Tibial artery (tissue), 4 donors: ENCODE results near the gene C2CD4B.

Experiments used
- DNase-seq, 2 donors: peaks; one replicate each; pipeline ENCODE4 v3.0.0-alpha.2; 2019
- H3K27ac ChIP-seq, 2 donors: fragments of 200-600 bp; sonication (generic) in 1 of 2; 1 replicate in 1 of 2; 2 replicates in 1 of 2; pipeline ENCODE4 v1.5.1; 2018 to 2019; ENCODE audit warnings: mild to moderate bottlenecking in 1 of 2
- H3K27me3 ChIP-seq, 2 donors: fragments of 200-600 bp; sonication (generic) in 1 of 2; one replicate each; pipeline versions ENCODE4 v1.5.1 to v1.6.0; 2016 to 2019
- H3K36me3 ChIP-seq, 3 donors: fragments of 200-600 bp; sonication (generic) in 2 of 3; one replicate each; pipeline ENCODE4 v1.5.1; 2016 to 2019; ENCODE audit warnings: mild to moderate bottlenecking in 2 of 3
- H3K4me1 ChIP-seq, 4 donors: fragments of 200-600 bp; sonication (generic) in 2 of 4; 1 replicate in 3 of 4; 2 replicates in 1 of 4; pipeline ENCODE4 v1.5.1; 2016 to 2019
- H3K4me3 ChIP-seq, 2 donors: fragments of 200-600 bp; sonication (generic) in 1 of 2; 1 replicate in 1 of 2; 2 replicates in 1 of 2; pipeline ENCODE4 v1.5.1; 2018 to 2019; ENCODE audit warnings: mild to moderate bottlenecking in 2 of 2
- H3K9me3 ChIP-seq, 3 donors: fragments of 200-600 bp; sonication (generic) in 1 of 3; one replicate each; pipeline ENCODE4 v1.5.1; 2016 to 2019
- intact Hi-C: fragments of 100-400 bp; cut with DNase I; formaldehyde crosslinking; loops from one replicate; pipeline ENCODE4 v1.15.0; 2023; ENCODE audit warnings: low total_unique reads
- TF ChIP-seq, protein P1 (sequence below), 2 experiments: fragments of 200-600 bp in 1 of 2; fragments of 450-650 bp in 1 of 2; IDR thresholded peaks; one replicate each; pipeline ENCODE4 v1.5.1; 2017 to 2019; ENCODE audit warnings: antibody characterized with exemption in 2 of 2, mild to moderate bottlenecking in 1 of 2, moderate library complexity in 1 of 2

Gene C2CD4B

GRCh38 chr15:62164396-62165103 lies 535 bp downstream of the C2CD4B start:
- Histone ChIP-seq H3K9me3 (no peaks in the 10 kb centered on the region), H3K27ac (no peak overlapping the region), H3K36me3 (no peaks in the 10 kb centered on the region), H3K27me3 (peaks cover 0 to 62% of the 10 kb centered on the region in 2 donors), H3K4me1 (peaks cover 0 to 24% (median 13%) of the 10 kb centered on the region in 4 donors), H3K4me3 (peak overlapping the region; percentile 33 to 49)
- intact Hi-C loops: no loop called here
- TF ChIP-seq, protein P1, sequence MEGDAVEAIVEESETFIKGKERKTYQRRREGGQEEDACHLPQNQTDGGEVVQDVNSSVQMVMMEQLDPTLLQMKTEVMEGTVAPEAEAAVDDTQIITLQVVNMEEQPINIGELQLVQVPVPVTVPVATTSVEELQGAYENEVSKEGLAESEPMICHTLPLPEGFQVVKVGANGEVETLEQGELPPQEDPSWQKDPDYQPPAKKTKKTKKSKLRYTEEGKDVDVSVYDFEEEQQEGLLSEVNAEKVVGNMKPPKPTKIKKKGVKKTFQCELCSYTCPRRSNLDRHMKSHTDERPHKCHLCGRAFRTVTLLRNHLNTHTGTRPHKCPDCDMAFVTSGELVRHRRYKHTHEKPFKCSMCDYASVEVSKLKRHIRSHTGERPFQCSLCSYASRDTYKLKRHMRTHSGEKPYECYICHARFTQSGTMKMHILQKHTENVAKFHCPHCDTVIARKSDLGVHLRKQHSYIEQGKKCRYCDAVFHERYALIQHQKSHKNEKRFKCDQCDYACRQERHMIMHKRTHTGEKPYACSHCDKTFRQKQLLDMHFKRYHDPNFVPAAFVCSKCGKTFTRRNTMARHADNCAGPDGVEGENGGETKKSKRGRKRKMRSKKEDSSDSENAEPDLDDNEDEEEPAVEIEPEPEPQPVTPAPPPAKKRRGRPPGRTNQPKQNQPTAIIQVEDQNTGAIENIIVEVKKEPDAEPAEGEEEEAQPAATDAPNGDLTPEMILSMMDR (IDR thresholded peaks at IDR 0.05): no peak
- DNase-seq: no peak

DNA sequence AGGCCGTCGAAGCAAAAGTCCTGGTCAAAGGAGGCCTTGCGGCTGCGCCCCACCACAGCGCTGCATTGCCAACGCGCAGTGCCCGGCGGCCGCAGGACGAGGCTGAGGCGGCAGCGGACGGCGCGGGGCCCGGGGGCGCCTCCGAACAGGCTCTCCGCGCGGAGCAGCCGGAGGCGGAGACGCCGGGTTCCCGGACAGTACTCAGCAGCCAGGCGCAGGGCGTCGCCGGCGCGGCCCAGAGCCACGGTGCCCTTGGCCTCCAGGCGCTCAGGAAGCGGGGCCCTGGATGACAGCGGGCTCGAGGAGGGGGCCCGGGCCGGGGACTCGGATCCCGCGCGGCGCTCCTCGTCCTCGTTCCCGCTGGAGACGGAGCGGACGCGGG lies 1.1 kb downstream of the C2CD4B start:
- peak overlapping the region; percentile 33 to 49 for H3K4me3 ChIP-seq
- H3K27me3 ChIP-seq: peaks cover 0 to 66% of the 10 kb centered on the region in 2 donors
- no peaks in the 10 kb centered on the region for H3K9me3 ChIP-seq
- peaks cover 0 to 24% (median 13%) of the 10 kb centered on the region in 4 donors for H3K4me1 ChIP-seq
- no peak for DNase-seq
- intact Hi-C loops: no loop called here
- no peaks in the 10 kb centered on the region for H3K36me3 ChIP-seq
- H3K27ac ChIP-seq: no peak overlapping the region
- TF ChIP-seq, protein P1 (IDR thresholded peaks at IDR 0.05): no peak

GRCh38 chr15:62163397-62164013 lies 1.6 kb downstream of the C2CD4B start:
- Histone ChIP-seq H3K4me1 (peaks cover 0 to 24% (median 13%) of the 10 kb centered on the region in 4 donors), H3K4me3 (peak overlapping the region; percentile 33 to 49), H3K36me3 (no peaks in the 10 kb centered on the region), H3K27me3 (peaks cover 0 to 69% of the 10 kb centered on the region in 2 donors), H3K27ac (no peak overlapping the region), H3K9me3 (no peaks in the 10 kb centered on the region)
- TF ChIP-seq, protein P1 (IDR thresholded peaks at IDR 0.05): no peak
- DNase-seq: no peak
- intact Hi-C loops: no loop called here

DNA sequence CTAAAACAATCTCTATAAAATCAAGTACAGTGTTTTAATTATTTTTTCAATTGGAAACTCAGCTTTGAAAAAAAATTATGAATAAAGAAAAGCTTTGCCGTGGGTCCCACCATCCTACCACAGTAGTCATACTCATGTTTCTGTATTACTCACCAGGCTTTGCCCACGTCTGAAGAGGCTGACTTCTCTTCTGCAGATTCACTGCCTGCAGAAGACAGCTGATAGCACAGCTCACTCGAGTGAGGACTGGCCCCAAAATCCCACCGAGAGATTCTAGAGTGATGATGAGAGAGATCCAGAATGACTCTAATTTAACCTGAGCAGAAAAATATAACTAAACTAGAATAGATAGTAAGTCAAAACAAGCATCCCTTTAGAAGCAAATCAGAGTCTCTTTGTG lies 11.9 kb downstream of the C2CD4B start:
- H3K27ac ChIP-seq: no peak overlapping the region
- H3K4me1 ChIP-seq: no peaks in the 10 kb centered on the region
- no peaks in the 10 kb centered on the region for H3K36me3 ChIP-seq
- TF ChIP-seq, protein P1 (IDR thresholded peaks at IDR 0.05): no peak
- H3K4me3 ChIP-seq: no peak overlapping the region
- intact Hi-C loops: no loop called here
- DNase-seq: no peak
- no peaks in the 10 kb centered on the region for H3K9me3 ChIP-seq
- no peaks in the 10 kb centered on the region for H3K27me3 ChIP-seq

DNA sequence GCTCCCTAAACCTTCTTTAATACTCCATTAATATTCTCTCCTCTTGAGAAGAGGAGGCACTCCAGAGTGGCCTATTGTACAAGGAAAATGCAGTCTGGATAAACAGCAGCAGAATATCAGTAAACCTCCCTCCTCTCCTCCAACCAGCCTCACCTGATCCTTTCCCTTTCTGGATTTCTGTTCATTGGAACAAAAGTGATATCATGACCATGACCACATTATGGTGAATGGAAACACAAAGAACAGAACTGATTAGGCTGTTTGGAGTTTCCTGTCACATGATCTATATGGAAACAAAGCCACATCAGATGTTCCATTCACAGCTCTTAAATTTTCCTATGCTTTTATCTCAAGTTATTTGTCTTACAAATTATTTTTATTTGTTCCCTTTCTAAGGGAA lies 14.6 kb downstream of the C2CD4B start:
- no peak overlapping the region for H3K27ac ChIP-seq
- TF ChIP-seq, protein P1 (IDR thresholded peaks at IDR 0.05): no peak
- no peak for DNase-seq
- H3K4me1 ChIP-seq: no peaks in the 10 kb centered on the region
- no peak overlapping the region for H3K4me3 ChIP-seq
- H3K27me3 ChIP-seq: no peaks in the 10 kb centered on the region
- no peaks in the 10 kb centered on the region for H3K36me3 ChIP-seq
- no peaks in the 10 kb centered on the region for H3K9me3 ChIP-seq
- intact Hi-C loops: no loop called here
